ENCODE measurements around the gene NPM3.

DNA sequence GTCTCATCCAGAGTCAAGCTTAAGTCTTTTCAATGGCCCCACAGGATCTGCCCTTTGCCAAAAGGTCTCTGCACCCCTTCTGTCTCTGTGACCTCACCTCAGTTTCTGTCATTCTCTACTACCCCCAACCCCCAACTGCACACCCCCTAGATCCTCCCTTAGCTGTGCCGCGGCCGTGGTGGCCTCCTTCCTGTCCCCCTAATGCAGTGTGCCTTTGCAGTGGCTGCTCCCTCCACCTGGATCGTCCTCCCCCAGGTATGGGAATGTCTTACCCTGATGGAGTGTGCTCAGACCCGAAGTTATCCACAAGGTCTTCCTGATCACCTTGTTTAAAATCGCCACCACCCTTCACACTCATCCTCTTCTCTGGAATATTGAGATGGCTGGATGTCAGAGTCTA, 16.9 kb downstream of the NPM3 start:
- TF ChIP-seq, protein P1, sequence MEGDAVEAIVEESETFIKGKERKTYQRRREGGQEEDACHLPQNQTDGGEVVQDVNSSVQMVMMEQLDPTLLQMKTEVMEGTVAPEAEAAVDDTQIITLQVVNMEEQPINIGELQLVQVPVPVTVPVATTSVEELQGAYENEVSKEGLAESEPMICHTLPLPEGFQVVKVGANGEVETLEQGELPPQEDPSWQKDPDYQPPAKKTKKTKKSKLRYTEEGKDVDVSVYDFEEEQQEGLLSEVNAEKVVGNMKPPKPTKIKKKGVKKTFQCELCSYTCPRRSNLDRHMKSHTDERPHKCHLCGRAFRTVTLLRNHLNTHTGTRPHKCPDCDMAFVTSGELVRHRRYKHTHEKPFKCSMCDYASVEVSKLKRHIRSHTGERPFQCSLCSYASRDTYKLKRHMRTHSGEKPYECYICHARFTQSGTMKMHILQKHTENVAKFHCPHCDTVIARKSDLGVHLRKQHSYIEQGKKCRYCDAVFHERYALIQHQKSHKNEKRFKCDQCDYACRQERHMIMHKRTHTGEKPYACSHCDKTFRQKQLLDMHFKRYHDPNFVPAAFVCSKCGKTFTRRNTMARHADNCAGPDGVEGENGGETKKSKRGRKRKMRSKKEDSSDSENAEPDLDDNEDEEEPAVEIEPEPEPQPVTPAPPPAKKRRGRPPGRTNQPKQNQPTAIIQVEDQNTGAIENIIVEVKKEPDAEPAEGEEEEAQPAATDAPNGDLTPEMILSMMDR (IDR thresholded peaks at IDR 0.05; ENCODE audit: insufficient read depth, low read length) = no peak
- TF ChIP-seq SPI1 (IDR thresholded peaks at IDR 0.05; ENCODE audit: borderline replicate concordance, low read depth) (no peak), GABPA (IDR thresholded peaks at IDR 0.05; ENCODE audit: low read depth) (no peak), POLR2AphosphoS5 (IDR thresholded peaks at IDR 0.05; ENCODE audit: low read depth) (no peak)
